Colonic mucosa (tissue), 4 donors: ENCODE measurements around the gene JAKMIP1. TPM values are rescaled to one million over a fixed set of nuclear protein-coding genes. Genes with fewer than 3 reads are reported as not detected.

Experiments
- DNase-seq: peaks from one replicate; pipeline ENCODE4 v3.0.0-alpha.2; 2020
- H3K27ac ChIP-seq: fragments of 200-600 bp; one replicate; pipeline ENCODE4 v1.8.0; 2021
- H3K27me3 ChIP-seq: fragments of 200-600 bp; one replicate; pipeline ENCODE4 v1.8.0; 2021
- H3K36me3 ChIP-seq: fragments of 200-600 bp; one replicate; pipeline ENCODE4 v1.8.0; 2021
- H3K4me1 ChIP-seq: fragments of 200-600 bp; one replicate; pipeline ENCODE4 v1.8.0; 2021; ENCODE audit warnings: mild to moderate bottlenecking
- H3K4me3 ChIP-seq: fragments of 200-600 bp; one replicate; pipeline ENCODE4 v1.8.0; 2021
- H3K9ac ChIP-seq, 2 donors: one replicate each; pipeline ENCODE4 v1.7.0; 2013; ENCODE audit warnings: control low read depth in 2 of 2, low read depth in 2 of 2, low read length in 2 of 2
- H3K9me3 ChIP-seq: fragments of 200-600 bp; one replicate; pipeline ENCODE4 v1.8.0; 2021
- intact Hi-C: fragments of 100-400 bp; cut with DNase I; formaldehyde crosslinking; loops from one replicate; pipeline ENCODE4 v1.14.1; 2022
- total RNA-seq, 2 donors: library from RNA; stranded (reverse); fragmentation: NEBNext Ultra II Directional in 1 of 2; extraction: Animal tissue kit (Norgen Biotek cat#: 25700) in 1 of 2; gene quantifications; one replicate each; pipeline ENCODE4 v1.2.1, GENCODE V29; 2021
- TF ChIP-seq, protein P1 (sequence below): fragments of 200-600 bp; IDR thresholded peaks from one replicate; pipeline ENCODE4 v1.8.0; 2022; ENCODE audit warnings: antibody characterized with exemption, mild to moderate bottlenecking
- donor health status: healthy.
- donor health status: DM: no; HTN: no; CAD: no.
- donor health status: DM: no; HTN: no; CAD: no.

Gene JAKMIP1
- total RNA-seq, 2 donors from 2014 or later, result 0.19 to 0.42 TPM

DNA sequence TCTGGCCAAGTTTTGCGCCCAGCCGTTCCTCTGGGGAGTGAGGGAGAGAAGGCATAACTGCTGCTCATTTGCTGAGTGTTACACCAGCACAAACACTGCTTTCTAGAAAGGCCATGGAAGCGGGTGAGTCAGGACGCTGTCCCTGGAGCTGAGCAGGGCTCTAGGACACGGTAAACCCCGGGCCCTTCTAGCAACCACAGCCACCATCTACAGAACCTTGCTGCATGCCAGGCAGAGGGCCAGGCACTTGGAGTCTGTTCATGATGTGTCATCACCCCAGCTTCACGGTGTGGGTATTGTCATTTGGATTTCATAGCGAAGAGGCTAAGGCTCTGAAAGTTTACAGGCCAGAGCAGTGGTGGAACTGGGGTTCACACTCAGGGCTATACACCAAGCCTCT, 150.4 kb downstream of the JAKMIP1 start:
- TF ChIP-seq, protein P1, sequence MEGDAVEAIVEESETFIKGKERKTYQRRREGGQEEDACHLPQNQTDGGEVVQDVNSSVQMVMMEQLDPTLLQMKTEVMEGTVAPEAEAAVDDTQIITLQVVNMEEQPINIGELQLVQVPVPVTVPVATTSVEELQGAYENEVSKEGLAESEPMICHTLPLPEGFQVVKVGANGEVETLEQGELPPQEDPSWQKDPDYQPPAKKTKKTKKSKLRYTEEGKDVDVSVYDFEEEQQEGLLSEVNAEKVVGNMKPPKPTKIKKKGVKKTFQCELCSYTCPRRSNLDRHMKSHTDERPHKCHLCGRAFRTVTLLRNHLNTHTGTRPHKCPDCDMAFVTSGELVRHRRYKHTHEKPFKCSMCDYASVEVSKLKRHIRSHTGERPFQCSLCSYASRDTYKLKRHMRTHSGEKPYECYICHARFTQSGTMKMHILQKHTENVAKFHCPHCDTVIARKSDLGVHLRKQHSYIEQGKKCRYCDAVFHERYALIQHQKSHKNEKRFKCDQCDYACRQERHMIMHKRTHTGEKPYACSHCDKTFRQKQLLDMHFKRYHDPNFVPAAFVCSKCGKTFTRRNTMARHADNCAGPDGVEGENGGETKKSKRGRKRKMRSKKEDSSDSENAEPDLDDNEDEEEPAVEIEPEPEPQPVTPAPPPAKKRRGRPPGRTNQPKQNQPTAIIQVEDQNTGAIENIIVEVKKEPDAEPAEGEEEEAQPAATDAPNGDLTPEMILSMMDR, result no peak

GRCh38 chr4:6049278-6049677, 151.1 kb downstream of the JAKMIP1 start:
- DNase-seq, result no peak
- TF ChIP-seq, protein P1, result no peak
- no peaks in the 10 kb centered on the region for H3K27me3 ChIP-seq

More for the DNA sequence above, 150.4 kb downstream of the JAKMIP1 start:
- Histone ChIP-seq H3K27me3 (no peaks in the 10 kb centered on the region), H3K36me3 (no peaks in the 10 kb centered on the region), H3K9me3 (no peaks in the 10 kb centered on the region), H3K4me3 (no peak overlapping the region), H3K27ac (no peak overlapping the region), H3K9ac (no peak overlapping the region), H3K4me1 (no peaks in the 10 kb centered on the region)
- intact Hi-C loops, result no loop called here
- DNase-seq, result no peak

GRCh38 chr4:6048537-6048936, 151.8 kb downstream of the JAKMIP1 start:
- no peak overlapping the region for H3K4me3 ChIP-seq
- no peak for DNase-seq
- TF ChIP-seq, protein P1, result no peak

More at GRCh38 chr4:6049278-6049677, 151.1 kb downstream of the JAKMIP1 start:
- intact Hi-C loops, result no loop called here
- H3K27ac ChIP-seq, result no peak overlapping the region
- no peaks in the 10 kb centered on the region for H3K9me3 ChIP-seq
- H3K4me3 ChIP-seq, result no peak overlapping the region
- H3K9ac ChIP-seq, result no peak overlapping the region
- H3K36me3 ChIP-seq, result no peaks in the 10 kb centered on the region
- no peaks in the 10 kb centered on the region for H3K4me1 ChIP-seq

GRCh38 chr4:6047130-6047673, 153.1 kb downstream of the JAKMIP1 start:
- H3K27ac ChIP-seq, result no peak overlapping the region
- no peaks in the 10 kb centered on the region for H3K4me1 ChIP-seq
- no peaks in the 10 kb centered on the region for H3K36me3 ChIP-seq
- H3K9me3 ChIP-seq, result no peaks in the 10 kb centered on the region
- TF ChIP-seq, protein P1, result no peak
- DNase-seq, result no peak
- intact Hi-C loops, result no loop called here
- H3K4me3 ChIP-seq, result no peak overlapping the region
- no peak overlapping the region for H3K9ac ChIP-seq
- no peaks in the 10 kb centered on the region for H3K27me3 ChIP-seq

More at GRCh38 chr4:6048537-6048936, 151.8 kb downstream of the JAKMIP1 start:
- Histone ChIP-seq H3K27ac (no peak overlapping the region), H3K9me3 (no peaks in the 10 kb centered on the region), H3K4me1 (no peaks in the 10 kb centered on the region), H3K27me3 (no peaks in the 10 kb centered on the region), H3K36me3 (no peaks in the 10 kb centered on the region), H3K9ac (no peak overlapping the region)
- intact Hi-C loops, result no loop called here

DNA sequence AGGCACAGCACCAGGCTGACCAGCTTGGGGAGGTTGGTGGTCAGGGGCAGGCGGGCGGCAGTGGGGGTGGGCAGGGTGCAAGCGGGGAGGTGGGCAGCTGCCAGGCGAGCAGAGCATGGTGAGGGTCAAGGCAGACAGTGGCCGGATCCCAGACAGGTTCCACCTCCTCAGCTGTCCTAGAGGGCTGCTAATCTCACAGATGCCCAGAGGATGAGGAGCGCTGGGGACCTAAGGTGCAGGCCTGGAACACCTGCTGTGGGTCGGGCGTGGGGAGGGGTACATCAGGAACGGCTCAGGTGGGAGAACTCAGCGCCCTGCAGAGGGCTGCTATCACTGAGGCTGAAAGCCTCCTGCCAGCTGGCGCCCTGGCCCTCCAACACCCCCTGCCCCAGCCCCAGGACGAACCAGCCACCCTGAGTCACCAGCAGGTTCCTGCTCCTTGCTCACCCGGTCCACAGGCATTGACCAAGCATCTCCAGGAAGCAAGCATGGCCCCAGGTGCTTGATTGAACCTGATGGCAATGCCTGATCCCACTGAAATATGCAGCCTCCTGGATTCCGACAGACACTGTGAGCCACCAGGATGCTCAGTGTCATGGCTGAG, 153.7 kb downstream of the JAKMIP1 start:
- no peaks in the 10 kb centered on the region for H3K27me3 ChIP-seq
- H3K9me3 ChIP-seq, result no peaks in the 10 kb centered on the region
- H3K4me1 ChIP-seq, result no peaks in the 10 kb centered on the region
- no peak overlapping the region for H3K4me3 ChIP-seq
- TF ChIP-seq, protein P1, result no peak
- H3K9ac ChIP-seq, result no peak overlapping the region
- no peak for DNase-seq
- H3K27ac ChIP-seq, result no peak overlapping the region
- intact Hi-C loops, result no loop called here
- H3K36me3 ChIP-seq, result no peaks in the 10 kb centered on the region
